Endothelial cell of umbilical vein (primary cell): ENCODE results near the gene SLC29A3. TPM values are rescaled to one million over a fixed set of nuclear protein-coding genes. Genes with fewer than 3 reads are reported as not detected.

Source experiments
- BruUV-seq: library from RNA; stranded (reverse); fragments of 400-500 nt; replicated peaks from 2 replicates; lab custom pipeline; 2021; lab: Mats Ljungman, UMichigan
- CTCF ChIA-PET: fragments of 300-600, 350-600 bp; sonication (Branson Sonifier 250); formaldehyde crosslinking; loops from one replicate; lab custom pipeline; 2021; ENCODE audit warnings: antibody characterized with exemption, inconsistent platforms; lab: Charles Lee
- POLR2A ChIA-PET: fragments of 300-600, 350-600 bp; sonication (Branson Sonifier 250); formaldehyde crosslinking; loops from one replicate; lab custom pipeline; 2021; ENCODE audit warnings: antibody characterized with exemption, inconsistent platforms; lab: Charles Lee
- DNase-seq: peaks from one replicate; pipeline ENCODE4 v3.0.0-alpha.2; 2011; ENCODE audit warnings: low read depth, low spot score
- FAIRE-seq: peaks from 2 replicates; lab custom pipeline; 2011; peaks lifted over from hg19 to GRCh38; lab: Jason Lieb, UNC
- H2AFZ ChIP-seq: 2 replicates; pipeline ENCODE4 v1.6.0; 2012; ENCODE audit warnings: low read depth, low read length, control low read depth, inconsistent platforms
- H3K27ac ChIP-seq: 2 replicates; pipeline ENCODE4 v1.5.1; 2011; ENCODE audit warnings: low read depth, mild to moderate bottlenecking, control low read depth, low read length, moderate library complexity; ENCODE audit not compliant: insufficient read depth
- H3K27me3 ChIP-seq, 2 experiments: 2 replicates each; pipeline versions ENCODE4 v1.6.0 to v1.6.1; 2011; ENCODE audit warnings: low read length in 2 of 2, mixed read lengths in 1 of 2; ENCODE audit not compliant: control insufficient read depth in 2 of 2, insufficient read depth in 2 of 2
- H3K36me3 ChIP-seq, 2 experiments: 2 replicates in 1 of 2; 3 replicates in 1 of 2; pipeline ENCODE4 v1.5.1; 2011; ENCODE audit warnings: low read length in 2 of 2, mild to moderate bottlenecking in 1 of 2, moderate library complexity in 1 of 2; ENCODE audit not compliant: control insufficient read depth in 2 of 2, insufficient read depth in 2 of 2; ENCODE audit errors: extremely low read depth in 1 of 2
- H3K4me1 ChIP-seq: 3 replicates; pipeline ENCODE4 v1.5.1; 2011; ENCODE audit warnings: mild to moderate bottlenecking, low read length; ENCODE audit not compliant: control insufficient read depth, insufficient read depth; ENCODE audit errors: extremely low read depth
- H3K4me2 ChIP-seq: 2 replicates; pipeline ENCODE4 v1.6.1; 2011; ENCODE audit warnings: low read length, control low read depth, mixed read lengths; ENCODE audit not compliant: insufficient read depth
- H3K4me3 ChIP-seq, 3 experiments: fragments of 200-600 bp in 1 of 3; sonication (generic), shearing (Covaris generic) in 1 of 3; replicated peaks in 1 of 3; 2 replicates each; pipeline ENCODE4 v1.5.1; 2011 to 2016; ENCODE audit warnings: control low read depth in 3 of 3, low read length in 3 of 3, mild to moderate bottlenecking in 2 of 3, inconsistent platforms in 1 of 3, low read depth in 1 of 3, moderate library complexity in 1 of 3; ENCODE audit not compliant: insufficient read depth in 1 of 3
- H3K79me2 ChIP-seq: 2 replicates; pipeline ENCODE4 v1.6.0; 2012; ENCODE audit warnings: low read length, inconsistent platforms; ENCODE audit not compliant: control insufficient read depth, insufficient read depth
- H3K9ac ChIP-seq: replicated peaks from 2 replicates; pipeline ENCODE3; 2011; ENCODE audit warnings: low read length, control low read depth; ENCODE audit not compliant: insufficient read depth; ENCODE audit errors: extremely low read depth
- H3K9me1 ChIP-seq: replicated peaks from 3 replicates; pipeline ENCODE4 v1.6.0; 2011; ENCODE audit warnings: mild to moderate bottlenecking, low read length; ENCODE audit not compliant: control insufficient read depth, insufficient read depth; ENCODE audit errors: extremely low read depth
- H3K9me3 ChIP-seq: replicated peaks from 2 replicates; pipeline ENCODE4 v1.5.1; 2012; ENCODE audit warnings: low read length, inconsistent platforms; ENCODE audit not compliant: control insufficient read depth, insufficient read depth
- H4K20me1 ChIP-seq: replicated peaks from 2 replicates; pipeline ENCODE3; 2011; ENCODE audit warnings: mild to moderate bottlenecking, low read length; ENCODE audit not compliant: control insufficient read depth, insufficient read depth; ENCODE audit errors: extremely low read depth
- CTCF ChIP-seq, 2 donors: IDR thresholded peaks; 1 replicate in 1 of 2; 2 replicates in 1 of 2; pipeline ENCODE4 v1.5.1; 2011; ENCODE audit warnings: low read length in 2 of 2, mild to moderate bottlenecking in 2 of 2, moderate library complexity in 2 of 2, control low read depth in 1 of 2, inconsistent platforms in 1 of 2, low read depth in 1 of 2; ENCODE audit not compliant: insufficient read depth in 1 of 2; ENCODE audit errors: extremely low read depth in 1 of 2
- EZH2 ChIP-seq: IDR thresholded peaks from 2 replicates; pipeline ENCODE4 v1.6.1; 2012; ENCODE audit warnings: borderline replicate concordance, low read depth, mild to moderate bottlenecking, moderate library complexity, low read length, inconsistent platforms; ENCODE audit not compliant: severe bottlenecking
- FOS ChIP-seq: IDR thresholded peaks from 2 replicates; pipeline ENCODE4 v1.6.1; 2011; ENCODE audit warnings: mild to moderate bottlenecking, low read length, moderate library complexity, borderline replicate concordance; ENCODE audit not compliant: insufficient read depth
- GATA2 ChIP-seq: IDR thresholded peaks from 2 replicates; pipeline ENCODE4 v1.7.0; 2011; ENCODE audit warnings: low read depth, mild to moderate bottlenecking, moderate library complexity, mixed read lengths, low read length; ENCODE audit not compliant: insufficient read length, insufficient read depth
- JUN ChIP-seq: IDR thresholded peaks from 2 replicates; pipeline ENCODE4 v1.6.1; 2011; ENCODE audit warnings: borderline replicate concordance, low read depth; ENCODE audit not compliant: insufficient read length, insufficient read depth
- MAX ChIP-seq: IDR thresholded peaks from 2 replicates; pipeline ENCODE4 v1.6.1; 2011; ENCODE audit not compliant: insufficient read depth, insufficient read length
- MYC ChIP-seq: IDR thresholded peaks from one replicate; pipeline ENCODE4 v1.6.1; 2011; ENCODE audit warnings: mild to moderate bottlenecking, low read depth, low read length
- POLR2A ChIP-seq: IDR thresholded peaks from 2 replicates; pipeline ENCODE4 v1.6.1; 2012; ENCODE audit warnings: low read depth, mild to moderate bottlenecking, control low read depth, low read length
- POLR2AphosphoS5 ChIP-seq: IDR thresholded peaks from 2 replicates; pipeline ENCODE4 v1.6.1; 2012; ENCODE audit warnings: low read depth, mild to moderate bottlenecking, control low read depth, low read length, moderate library complexity; ENCODE audit not compliant: insufficient read depth
- dilution Hi-C: fragments of 300-500 bp; cut with MboI; formaldehyde crosslinking; loops from one replicate; pipeline ENCODE4 v1.15.0; 2019; ENCODE audit warnings: low sequenced_read_pairs; ENCODE audit not compliant: extremely low pct_ligation_motif_present
- intact Hi-C: fragments of 100-400 bp; cut with micrococcal nuclease; formaldehyde crosslinking; loops from one replicate; pipeline ENCODE4 v1.10.0; 2022
- polyA plus RNA-seq, 4 experiments: library from polyadenylated mRNA; depleted of rRNA in 3 of 4; stranded (reverse) in 3 of 4; unstranded in 1 of 4; fragments of >200 nt; gene quantifications; 2 replicates each; pipeline versions ENCODE4 v1.2.1 to v1.2.3, GENCODE V29; 2011 to 2012; ENCODE audit warnings: missing spikeins in 1 of 4
- total RNA-seq: library from RNA; stranded (reverse); gene quantifications from 2 replicates; pipeline ENCODE4 v1.2.3, GENCODE V29; 2021

SLC29A3 gene
- total and polyA plus RNA-seq, 2 donors (not counting 3 experiments of a cell fraction or from before 2014, with no cell fraction given), result 5.0 to 9.1 TPM

GRCh38 chr10:71388583-71389310 is 69.7 kb downstream of the SLC29A3 start:
- CTCF ChIA-PET, result interaction anchor here (0.8 to 1.4 kb wide), 4 partner anchors 16 to 181 kb away, joined by 3 to 4 read pairs (median 3); no protein-coding TSS in a partner anchor
- H2AFZ ChIP-seq, result no peak overlapping the region
- H3K4me2 ChIP-seq, result no peak overlapping the region
- H3K79me2 ChIP-seq, result no peaks in the 10 kb centered on the region
- peaks cover 17 to 25% of the 10 kb centered on the region in 2 experiments for H3K27me3 ChIP-seq
- H3K4me1 ChIP-seq, result no peaks in the 10 kb centered on the region
- H3K9me1 ChIP-seq, result no peaks in the 10 kb centered on the region
- H3K9ac ChIP-seq, result no peak overlapping the region
- H3K27ac ChIP-seq, result no peak overlapping the region
- FAIRE-seq (no peak), DNase-seq (no peak)
- dilution Hi-C loops (no loop called here), intact Hi-C loops (no loop called here)
- H4K20me1 ChIP-seq, result no peaks in the 10 kb centered on the region
- no peaks in the 10 kb centered on the region for H3K36me3 ChIP-seq
- BruUV-seq, result no TSS peak
- POLR2A ChIA-PET, result no interaction called here
- no peaks in the 10 kb centered on the region for H3K9me3 ChIP-seq
- TF ChIP-seq POLR2A (no peak), EZH2 (no peak), JUN (no peak), MYC (no peak), POLR2AphosphoS5 (no peak), MAX (no peak), GATA2 (no peak), CTCF (IDR thresholded peaks at IDR 0.05; ENCODE audit: extremely low read depth in 1 of 2, insufficient read depth in 1 of 2, low read depth in 1 of 2, low read length in 2 of 2) (no peak), FOS (no peak)
- H3K4me3 ChIP-seq, result no peak overlapping the region
